Measurements from ENCODE around the gene GABARAPL1.

DNA sequence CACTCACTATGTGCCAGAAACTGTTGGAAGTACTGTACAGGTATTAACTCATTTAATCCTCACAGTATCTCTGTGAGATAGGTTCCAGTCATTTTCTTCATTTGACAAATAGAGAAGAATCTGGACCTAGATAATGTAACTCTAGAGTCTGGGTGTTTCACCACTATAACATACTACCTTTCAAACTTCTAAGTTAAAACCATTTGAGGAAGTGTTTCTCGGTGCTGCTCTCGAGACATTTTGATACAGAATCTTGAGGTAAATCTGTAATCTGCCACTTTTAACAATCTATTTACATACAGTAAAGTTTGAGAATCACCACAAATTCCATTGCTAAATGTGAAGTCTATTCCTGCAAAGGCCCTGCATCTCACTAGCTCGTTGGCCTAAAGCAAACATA is 49.6 kb upstream of the GABARAPL1 start:
- TF ChIP-seq, protein P1, sequence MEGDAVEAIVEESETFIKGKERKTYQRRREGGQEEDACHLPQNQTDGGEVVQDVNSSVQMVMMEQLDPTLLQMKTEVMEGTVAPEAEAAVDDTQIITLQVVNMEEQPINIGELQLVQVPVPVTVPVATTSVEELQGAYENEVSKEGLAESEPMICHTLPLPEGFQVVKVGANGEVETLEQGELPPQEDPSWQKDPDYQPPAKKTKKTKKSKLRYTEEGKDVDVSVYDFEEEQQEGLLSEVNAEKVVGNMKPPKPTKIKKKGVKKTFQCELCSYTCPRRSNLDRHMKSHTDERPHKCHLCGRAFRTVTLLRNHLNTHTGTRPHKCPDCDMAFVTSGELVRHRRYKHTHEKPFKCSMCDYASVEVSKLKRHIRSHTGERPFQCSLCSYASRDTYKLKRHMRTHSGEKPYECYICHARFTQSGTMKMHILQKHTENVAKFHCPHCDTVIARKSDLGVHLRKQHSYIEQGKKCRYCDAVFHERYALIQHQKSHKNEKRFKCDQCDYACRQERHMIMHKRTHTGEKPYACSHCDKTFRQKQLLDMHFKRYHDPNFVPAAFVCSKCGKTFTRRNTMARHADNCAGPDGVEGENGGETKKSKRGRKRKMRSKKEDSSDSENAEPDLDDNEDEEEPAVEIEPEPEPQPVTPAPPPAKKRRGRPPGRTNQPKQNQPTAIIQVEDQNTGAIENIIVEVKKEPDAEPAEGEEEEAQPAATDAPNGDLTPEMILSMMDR (IDR thresholded peaks at IDR 0.05): no peak
- TF ChIP-seq POLR2A (IDR thresholded peaks at IDR 0.05): no peak
